HG02623 (cell line): ENCODE measurements around the gene C1orf210.

Source experiments
- ATAC-seq: cut with Tn5 transposase; IDR thresholded peaks from one replicate; pipeline ENCODE4 v1.9.1; 2021; ENCODE audit warnings: moderate library complexity; ENCODE audit not compliant: unreplicated experiment

C1orf210 gene

DNA sequence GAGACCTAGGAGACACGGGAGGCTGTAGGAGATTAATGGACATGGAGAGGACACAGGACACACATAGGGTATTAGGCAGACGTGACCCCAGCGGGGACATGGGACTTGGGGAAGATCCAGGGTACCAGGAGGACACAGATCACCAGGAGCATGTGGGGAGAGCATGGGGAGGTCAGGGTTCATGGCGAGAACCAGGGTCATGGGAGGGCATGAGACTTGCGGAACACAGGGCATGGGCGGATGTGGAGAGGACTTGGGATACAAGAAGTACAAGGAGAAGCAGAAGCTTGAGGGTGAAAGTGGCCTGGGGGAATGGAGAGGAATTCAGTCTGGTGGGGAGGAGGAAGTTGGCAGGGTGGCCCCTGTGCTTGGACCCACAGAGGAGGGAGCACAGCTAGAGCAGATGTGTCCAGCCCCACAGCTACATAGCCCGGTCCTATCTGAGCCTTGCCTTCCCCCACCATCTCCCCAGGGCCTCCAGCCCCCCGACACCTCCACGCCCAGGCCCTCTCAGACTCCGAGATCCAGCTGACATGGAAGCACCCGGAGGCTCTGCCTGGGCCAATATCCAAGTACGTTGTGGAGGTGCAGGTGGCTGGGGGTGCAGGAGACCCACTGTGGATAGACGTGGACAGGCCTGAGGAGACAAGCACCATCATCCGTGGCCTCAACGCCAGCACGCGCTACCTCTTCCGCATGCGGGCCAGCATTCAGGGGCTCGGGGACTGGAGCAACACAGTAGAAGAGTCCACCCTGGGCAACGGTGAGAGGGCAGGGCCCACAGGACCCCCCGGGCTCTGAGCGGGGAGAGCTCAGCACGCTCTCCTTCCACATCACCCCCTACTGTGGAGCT is 27.5 kb upstream of the C1orf210 start:
- ATAC-seq, result no peak

DNA sequence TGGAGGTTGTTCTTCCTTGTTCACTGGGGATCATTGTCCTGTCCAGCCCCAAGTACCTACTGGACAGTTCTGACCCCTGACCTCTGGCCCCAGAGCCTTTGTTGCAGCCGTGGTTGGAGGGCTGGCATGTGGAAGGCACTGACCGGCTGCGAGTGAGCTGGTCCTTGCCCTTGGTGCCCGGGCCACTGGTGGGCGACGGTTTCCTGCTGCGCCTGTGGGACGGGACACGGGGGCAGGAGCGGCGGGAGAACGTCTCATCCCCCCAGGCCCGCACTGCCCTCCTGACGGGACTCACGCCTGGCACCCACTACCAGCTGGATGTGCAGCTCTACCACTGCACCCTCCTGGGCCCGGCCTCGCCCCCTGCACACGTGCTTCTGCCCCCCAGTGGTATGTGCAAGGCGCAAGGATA is 26.8 kb upstream of the C1orf210 start:
- ATAC-seq, result no peak

DNA sequence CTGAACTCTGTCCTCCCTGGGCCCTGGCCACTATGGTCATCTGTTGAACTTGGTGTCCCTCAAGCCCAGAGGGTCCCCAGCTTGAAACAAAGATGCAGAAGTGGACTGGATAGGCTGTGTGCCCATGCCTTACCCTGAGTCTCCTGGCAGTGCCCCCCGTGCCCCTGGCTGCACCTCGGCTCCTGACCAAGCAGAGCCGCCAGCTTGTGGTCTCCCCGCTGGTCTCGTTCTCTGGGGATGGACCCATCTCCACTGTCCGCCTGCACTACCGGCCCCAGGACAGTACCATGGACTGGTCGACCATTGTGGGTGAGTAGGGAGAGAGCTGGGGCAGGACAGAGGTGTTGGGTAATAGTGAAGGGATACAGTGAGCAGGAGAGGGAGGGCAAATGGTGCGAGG is 26.1 kb upstream of the C1orf210 start:
- ATAC-seq, result no peak

DNA sequence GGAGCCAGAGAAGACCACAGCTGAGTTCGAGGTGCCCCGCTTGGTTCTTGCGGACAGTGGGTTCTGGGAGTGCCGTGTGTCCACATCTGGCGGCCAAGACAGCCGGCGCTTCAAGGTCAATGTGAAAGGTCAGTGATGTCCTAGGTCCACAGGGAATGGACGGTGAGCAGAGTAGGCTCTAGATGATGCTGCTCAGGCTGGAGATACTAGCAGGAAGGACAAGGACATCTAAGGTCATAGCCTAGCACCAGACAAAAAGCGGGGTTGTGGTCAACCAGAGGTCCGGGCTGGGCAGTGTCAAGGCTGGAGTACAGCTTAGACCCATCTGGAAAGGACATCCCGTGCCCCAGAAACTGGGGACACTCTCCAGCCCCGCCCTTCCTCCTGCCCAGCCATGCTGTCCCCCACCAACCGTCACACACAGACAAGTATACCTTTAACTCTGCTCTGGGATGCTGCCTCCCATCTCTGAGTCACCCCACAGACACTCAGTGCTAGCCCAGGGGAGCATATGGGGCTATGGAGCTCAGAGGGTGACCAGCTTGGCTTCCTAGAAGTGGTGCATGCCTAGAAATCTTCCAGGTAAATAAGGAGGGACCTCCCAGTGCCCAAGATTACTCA is 24.1 kb upstream of the C1orf210 start:
- ATAC-seq, result no peak

DNA sequence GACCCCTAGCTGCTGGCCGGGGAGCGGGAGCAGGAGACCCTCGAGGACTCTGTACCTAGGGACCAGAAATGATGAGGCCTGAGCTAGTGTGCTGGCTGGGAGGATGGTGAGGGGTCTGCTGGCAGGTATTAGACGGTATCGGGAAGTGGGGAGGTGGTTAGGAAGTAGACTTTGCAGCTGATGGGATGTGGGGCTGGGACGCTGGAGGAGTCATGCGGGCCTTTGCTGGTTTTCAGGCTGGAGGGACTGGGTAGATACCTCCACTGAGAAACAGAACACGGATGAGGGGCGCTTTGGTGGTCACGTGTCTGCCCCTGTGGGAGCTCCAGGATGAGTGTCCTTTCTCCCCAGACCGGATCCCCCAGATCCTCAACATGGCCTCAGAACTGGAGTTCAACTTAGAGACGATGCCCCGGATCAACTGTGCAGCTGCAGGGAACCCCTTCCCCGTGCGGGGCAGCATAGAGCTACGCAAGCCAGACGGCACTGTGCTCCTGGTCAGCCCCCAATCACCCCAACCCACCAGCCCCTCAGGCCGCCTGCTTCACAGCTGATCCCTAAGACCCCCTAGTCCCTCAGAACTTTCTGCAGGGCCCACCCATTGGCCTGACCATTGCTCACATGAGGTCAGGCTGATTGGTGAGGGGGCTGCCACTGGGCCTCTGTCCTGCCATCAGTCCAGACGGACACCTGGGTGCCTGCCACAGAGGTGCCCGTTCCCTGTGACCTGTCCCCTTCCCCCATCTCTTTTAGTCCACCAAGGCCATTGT is 23.4 kb upstream of the C1orf210 start:
- no peak for ATAC-seq

DNA sequence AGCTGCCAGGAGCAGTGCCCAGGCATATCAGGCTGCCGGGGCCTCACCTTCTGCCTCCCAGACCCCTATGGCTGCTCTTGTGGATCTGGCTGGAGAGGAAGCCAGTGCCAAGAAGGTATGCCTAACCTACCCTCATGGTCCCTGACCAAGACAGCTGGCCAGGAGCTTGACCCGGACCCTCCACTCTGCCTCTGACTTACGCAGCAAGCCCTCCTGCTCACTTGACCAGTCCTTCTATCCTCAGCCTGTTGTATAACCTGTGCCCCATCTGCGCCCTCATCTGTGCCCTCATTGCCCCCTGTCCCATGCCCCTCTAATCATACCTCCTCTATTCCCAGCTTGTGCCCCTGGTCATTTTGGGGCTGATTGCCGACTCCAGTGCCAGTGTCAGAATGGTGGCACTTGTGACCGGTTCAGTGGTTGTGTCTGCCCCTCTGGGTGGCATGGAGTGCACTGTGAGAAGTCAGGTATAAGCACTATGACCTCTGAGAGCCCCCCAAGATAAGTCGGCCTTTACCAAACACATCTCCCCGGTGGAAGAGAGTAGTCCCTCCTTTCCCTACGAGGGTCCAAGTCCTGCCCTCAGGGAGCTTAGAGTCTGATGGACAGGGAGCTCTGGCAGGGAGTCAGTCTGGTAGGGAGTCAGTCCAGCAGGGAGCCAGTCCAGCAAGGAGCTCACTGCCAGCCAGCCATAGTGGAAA is 22.2 kb upstream of the C1orf210 start:
- no peak for ATAC-seq

DNA sequence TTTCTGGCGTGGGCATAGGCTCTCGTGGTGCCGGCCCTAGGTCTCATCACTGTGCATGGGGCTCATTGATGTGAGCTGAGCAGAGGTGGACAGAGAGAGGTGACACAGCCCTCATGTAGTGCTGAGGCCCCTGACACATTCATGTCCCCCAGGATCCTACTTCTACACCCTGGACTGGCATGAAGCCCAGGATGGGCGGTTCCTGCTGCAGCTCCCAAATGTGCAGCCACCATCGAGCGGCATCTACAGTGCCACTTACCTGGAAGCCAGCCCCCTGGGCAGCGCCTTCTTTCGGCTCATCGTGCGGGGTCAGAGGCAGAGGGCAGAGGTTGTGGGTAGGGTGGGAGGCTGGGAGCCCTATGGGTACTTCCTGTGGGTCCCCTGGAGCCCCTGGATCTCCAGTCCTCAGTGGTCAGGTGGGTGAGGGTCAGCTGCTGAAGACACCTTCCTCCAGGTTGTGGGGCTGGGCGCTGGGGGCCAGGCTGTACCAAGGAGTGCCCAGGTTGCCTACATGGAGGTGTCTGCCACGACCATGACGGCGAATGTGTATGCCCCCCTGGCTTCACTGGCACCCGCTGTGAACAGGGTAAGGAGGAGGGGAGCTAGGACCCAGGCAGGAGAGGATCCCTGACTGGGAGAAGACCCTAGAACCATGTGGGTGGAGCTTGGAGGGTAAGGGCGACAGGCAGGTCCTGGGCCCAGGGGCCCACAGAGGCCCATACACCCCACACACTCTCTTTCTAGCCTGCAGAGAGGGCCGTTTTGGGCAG is 21.5 kb upstream of the C1orf210 start:
- ATAC-seq, result no peak

DNA sequence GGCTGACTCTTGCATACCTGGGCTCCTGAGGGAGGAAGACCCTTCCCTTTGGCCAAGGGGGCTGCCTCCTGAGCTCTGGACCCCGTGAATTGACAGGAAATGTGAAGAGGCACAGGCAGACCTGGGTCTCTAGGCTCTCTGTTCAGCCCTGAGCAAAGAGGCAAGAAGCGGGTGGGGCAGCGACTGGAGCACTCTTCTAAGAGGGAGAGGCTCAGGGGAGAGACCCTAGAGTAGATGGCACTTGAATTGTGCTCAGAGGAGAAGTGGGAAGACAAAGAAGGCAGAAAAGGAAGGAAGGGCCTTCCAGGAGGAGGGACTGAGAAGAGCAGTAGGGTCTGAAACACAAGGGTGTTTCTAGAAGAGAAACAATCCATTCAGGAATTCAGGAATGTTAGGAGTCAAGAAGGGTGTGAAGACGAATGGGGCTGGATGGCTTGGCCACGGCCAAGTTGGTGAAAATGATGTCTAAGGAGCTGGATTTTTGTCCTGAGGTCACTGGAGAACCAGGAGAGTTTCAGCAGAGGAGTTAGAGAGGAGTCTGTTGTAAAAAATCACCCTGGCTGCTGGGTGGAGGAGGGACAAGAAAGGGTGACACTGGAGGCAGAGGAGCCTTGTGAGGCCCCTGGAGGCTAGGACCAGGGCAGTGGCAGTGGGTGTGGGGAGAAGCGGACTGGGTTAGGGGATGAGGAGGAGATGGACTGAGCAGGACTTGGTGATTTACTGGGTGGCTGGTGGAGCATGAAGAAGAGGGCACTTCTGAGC is 20.7 kb upstream of the C1orf210 start:
- ATAC-seq, result no peak

DNA sequence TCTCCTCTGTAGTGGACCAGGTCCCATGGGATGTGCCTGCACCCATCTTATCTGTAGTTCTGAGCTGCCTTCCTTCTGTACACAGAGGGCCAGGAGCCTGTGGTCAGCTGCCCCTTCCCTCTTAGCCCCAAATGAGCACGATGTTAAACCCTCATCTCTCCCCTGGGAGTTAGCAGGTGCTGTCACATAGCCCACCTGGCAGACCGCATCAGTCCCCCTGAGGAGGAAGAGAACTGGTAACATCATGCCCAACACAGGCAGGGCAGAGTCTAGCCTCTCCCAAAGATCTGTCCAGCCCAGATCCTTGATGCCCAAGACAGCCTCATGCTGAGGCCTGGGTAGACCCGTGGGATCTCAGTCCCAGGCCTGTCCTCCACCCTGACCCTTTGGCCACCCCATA is 20.1 kb upstream of the C1orf210 start:
- ATAC-seq, result no peak

DNA sequence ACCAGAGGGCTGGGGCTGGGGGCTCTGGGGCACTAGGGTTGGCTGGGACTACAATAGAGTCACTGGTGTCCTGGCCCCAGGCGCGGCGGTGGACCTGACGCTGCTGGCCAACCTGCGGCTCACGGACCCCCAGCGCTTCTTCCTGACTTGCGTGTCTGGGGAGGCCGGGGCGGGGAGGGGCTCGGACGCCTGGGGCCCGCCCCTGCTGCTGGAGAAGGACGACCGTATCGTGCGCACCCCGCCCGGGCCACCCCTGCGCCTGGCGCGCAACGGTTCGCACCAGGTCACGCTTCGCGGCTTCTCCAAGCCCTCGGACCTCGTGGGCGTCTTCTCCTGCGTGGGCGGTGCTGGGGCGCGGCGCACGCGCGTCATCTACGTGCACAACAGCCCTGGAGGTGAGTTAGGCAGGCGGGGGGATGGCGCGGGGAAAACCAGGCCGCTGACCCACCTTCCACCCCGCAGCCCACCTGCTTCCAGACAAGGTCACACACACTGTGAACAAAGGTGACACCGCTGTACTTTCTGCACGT is 19.5 kb upstream of the C1orf210 start:
- no peak for ATAC-seq

DNA sequence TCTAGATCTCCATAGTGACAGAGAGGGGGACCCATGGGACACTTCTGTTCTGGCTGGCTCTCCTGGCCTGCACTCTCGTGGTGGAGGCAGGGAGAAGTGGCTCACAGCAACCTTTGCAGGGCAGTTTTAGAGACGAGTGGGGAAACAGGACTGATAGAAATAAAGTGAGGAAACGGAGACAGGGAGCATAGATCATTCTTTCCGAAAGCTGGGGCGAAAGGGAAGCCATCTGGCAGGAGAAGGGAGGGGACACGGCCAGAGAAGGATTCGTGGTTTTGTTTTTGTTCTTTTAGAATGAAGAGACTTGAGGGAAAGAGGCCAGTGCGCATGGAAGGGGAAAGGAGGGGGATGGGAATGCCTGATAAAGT is 18.9 kb upstream of the C1orf210 start:
- no peak for ATAC-seq

DNA sequence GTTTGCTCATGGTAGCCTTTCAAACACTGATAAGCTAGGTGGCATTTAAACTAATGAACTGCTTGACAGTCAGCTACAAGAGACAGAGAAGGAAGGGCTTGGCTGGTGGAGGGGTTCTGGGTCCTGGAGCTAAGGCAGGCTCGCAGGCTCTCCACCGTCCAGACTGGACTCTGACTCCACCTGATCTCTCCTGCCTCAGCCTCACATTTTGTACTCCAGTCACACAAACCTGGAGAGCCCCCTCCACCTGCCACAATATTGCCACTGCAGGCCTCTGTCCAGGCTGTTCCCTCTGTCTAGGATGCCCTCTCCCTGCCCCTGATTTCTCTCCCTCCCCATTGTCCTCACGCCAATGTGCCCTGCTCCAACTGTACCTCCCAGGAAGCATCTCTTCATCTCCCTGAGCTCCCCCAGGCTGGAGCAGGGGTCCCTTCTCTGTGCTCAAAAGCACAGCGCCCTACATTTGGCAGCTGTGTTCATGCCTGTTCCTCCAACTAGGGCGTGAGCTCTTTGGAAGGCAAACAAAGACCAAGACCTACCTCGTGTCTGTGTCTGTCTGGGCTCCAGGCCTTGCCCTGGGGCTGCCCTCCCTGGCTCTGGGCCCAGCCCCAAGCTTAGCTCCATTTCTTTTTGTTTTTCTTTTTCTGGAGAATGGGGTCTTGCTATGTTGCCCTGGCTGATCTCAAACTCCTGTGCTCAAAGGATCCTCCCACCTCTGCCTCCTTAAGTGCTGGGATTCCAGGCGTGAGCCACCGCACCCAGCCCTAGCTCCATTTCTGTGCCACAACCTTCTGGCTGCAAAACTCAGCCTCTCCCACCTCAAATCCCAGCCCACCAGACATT is 18.3 kb upstream of the C1orf210 start:
- ATAC-seq, result no peak

DNA sequence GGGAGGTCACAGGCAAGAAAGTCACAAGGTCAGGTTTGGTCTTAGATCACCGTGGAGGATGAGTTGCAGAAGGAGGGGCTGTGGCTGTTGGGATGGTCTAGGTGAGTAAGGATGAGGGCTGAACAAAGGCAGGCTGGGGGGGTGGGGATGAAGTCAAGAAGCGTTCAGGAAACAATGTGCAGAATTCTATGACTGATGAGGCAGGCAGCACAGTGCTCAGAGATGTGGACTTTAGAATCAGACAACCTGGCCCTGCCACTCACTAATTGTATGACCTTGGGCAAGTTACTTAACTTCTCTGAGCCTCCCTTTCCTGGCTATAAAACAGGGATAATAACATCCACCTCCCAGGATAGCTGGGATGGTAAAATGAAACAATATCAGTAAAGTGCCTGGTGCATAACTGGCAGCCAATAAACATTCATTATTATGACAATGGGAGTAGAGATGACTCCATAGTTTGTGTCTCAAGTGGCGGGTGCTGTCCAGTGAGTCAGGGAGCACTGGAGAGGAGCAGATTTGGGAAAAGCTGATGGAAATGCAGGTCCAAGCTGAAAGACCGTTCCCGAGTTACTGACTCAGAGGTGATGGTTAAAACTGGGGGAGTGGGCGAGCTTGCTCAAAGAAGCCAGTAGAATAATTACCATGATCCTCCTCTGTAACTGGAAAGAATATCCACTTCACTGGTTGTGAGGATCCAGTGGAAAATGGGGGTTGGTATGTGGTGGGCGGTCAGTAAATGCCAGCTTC is 17.5 kb upstream of the C1orf210 start:
- no peak for ATAC-seq

DNA sequence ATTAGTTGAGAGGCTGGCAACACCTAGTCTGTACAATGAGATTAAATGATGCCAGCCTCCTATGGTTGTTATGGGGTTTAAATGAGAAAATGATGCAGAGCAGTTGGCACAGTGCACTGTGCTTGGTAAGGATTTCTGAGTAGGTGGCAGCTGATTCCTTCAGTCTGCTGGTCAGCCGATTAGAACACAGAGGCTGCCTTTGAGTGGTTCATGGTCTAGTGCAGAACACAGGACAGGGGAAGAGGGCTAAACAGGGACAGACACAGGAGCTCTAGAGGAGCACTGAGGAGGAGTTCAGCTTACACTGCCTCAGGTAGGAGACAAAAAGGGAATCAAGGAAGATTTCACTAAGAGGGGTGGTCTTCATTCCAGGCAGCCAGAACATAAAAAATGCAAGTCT is 16.8 kb upstream of the C1orf210 start:
- ATAC-seq, result no peak

DNA sequence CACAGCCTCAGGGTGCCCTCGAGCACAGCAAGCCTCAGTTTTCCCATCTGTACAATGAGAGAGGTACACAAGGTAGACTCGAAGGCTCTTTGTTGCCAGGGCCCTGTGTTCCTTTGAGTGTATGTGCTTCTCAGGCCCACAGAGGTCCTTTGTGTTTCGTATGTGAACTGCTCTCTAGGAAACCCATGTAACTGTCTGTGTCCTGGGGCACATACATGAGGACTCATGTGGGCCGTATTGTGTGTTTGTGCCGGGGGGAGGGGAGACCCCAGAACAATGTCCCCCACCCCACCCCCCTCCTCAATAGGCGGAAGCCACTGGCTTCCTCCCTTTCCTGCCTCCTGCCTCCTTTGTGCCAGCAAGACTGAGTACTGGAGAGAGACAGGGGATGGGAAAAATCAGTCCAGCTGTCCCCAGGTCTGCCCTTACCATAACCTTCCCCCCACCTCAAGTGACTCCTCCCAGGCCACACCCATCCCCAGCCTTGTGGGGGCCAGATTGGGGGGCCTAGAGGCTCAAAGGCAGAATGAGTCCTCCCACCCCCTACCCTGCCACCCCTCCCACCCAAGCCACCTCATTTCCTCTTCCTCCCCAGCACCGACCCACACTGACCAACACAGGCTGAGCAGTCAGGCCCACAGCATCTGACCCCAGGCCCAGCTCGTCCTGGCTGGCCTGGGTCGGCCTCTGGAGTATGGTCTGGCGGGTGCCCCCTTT is 15.2 kb upstream of the C1orf210 start, which contains the start of gene TIE1:
TIE1 (plus strand) TSS at position 605 of the 717 bp plus-strand sequence; CDS start at position 695, 90 bp downstream.
- ATAC-seq, result no peak

DNA sequence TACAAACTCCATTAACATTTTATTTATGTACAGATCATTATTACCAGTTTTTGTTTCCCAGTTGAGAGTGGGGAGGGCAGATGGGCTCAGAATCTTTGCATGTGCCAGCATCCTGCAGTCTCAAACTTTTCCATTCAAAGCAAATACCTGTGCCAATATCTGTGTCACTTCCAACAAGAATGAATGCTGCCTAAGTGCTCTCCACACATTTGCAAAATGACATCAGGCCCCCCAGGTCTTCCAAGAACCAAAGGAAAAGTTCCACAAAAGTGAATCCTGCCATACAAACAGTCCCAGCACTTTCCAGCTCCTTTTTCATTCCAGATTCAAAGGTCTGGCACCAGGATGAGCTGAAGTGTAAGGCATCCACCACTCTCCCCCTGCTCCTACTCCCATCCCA is 13.7 kb upstream of the C1orf210 start:
- ATAC-seq, result no peak

DNA sequence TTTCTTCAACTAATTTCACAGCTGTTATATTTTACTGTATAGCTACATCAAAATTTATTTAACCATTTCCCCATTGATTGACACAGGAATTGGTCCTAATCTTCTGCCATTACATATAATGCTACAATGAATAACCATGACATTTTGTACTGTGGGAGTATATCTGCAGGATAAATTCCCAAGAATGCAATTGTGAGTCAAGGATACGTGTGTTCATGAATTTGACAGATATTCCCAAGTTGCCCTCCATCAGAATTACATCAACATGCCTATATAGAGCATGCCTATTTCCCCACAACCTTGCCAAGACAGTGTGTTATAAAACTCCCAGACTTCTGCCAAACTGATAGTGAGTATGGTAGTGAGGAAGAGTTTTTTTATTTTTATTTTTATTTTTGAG is 12.7 kb upstream of the C1orf210 start:
- ATAC-seq, result no peak
